Astrocyte (in vitro differentiated cells and primary cell): ENCODE data around the gene AMACR.

Experiments
- EZH2 ChIP-seq: IDR thresholded peaks from 2 replicates; pipeline ENCODE4 v1.6.1; 2012; ENCODE audit warnings: mild to moderate bottlenecking, low read length, inconsistent platforms; ENCODE audit not compliant: insufficient read depth
- TF ChIP-seq, protein P1 (sequence below): IDR thresholded peaks from 2 replicates; pipeline ENCODE4 v1.5.1; 2011; ENCODE audit warnings: low read depth, mild to moderate bottlenecking, inconsistent platforms, low read length, moderate library complexity; ENCODE audit not compliant: insufficient read depth

DNA sequence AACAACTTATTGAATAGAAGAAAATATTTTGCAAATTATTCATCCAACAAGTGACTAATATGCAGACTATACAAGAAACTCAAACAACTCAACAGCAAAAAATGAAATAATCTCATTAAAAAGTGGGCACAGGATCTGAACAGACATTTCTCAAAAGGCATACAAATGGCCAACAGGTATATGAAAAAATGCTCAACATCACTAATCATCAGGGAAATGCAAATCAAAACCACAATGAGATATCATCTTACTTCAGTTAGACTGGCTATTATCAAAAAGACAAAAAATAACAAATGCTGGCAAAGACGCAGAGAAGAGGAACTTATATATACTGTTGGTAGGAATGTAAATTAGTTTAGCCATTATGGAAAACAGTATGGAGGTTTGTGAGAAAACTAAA is 1.8 kb upstream of the AMACR start:
- no peak for TF ChIP-seq EZH2
- TF ChIP-seq, protein P1, sequence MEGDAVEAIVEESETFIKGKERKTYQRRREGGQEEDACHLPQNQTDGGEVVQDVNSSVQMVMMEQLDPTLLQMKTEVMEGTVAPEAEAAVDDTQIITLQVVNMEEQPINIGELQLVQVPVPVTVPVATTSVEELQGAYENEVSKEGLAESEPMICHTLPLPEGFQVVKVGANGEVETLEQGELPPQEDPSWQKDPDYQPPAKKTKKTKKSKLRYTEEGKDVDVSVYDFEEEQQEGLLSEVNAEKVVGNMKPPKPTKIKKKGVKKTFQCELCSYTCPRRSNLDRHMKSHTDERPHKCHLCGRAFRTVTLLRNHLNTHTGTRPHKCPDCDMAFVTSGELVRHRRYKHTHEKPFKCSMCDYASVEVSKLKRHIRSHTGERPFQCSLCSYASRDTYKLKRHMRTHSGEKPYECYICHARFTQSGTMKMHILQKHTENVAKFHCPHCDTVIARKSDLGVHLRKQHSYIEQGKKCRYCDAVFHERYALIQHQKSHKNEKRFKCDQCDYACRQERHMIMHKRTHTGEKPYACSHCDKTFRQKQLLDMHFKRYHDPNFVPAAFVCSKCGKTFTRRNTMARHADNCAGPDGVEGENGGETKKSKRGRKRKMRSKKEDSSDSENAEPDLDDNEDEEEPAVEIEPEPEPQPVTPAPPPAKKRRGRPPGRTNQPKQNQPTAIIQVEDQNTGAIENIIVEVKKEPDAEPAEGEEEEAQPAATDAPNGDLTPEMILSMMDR, result no peak
